Measurements from ENCODE around the gene ICAM3.
A peak's percentile ranks its signal among the peaks of the same experiment; 100 is the strongest.

ICAM3 gene

DNA sequence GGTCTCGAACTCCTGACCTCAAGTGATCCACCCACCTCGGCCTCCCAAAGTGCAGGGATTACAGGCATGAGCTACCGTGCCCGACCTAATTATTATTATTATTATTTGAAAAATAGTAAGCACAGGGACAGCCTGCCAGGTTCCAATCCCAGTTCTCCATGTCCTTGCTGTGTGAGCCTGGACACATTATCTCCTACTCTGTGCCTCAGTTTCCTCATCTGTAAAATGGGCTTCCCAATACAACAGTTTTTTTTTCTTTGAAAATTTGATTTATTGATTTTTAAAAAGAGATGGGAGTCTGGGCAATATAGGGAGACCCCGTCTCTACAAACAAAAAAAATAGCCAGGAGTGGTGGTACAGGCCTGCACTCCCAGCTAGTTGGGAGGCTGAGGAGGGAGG, 33.1 kb downstream of the ICAM3 start:
- H3K36me3 ChIP-seq (ENCODE audit: control insufficient read depth, insufficient read depth, low read length): no peaks in the 10 kb centered on the region
- no peaks in the 10 kb centered on the region for H3K4me1 ChIP-seq (ENCODE audit: control insufficient read depth, insufficient read depth, low read length)
- no peaks in the 10 kb centered on the region for H3K9me3 ChIP-seq (ENCODE audit: control insufficient read depth, low read length)
- no peak overlapping the region for H3K27ac ChIP-seq (ENCODE audit: insufficient read depth, low read depth, low read length, poor library complexity, severe bottlenecking)
- H3K4me3 ChIP-seq (ENCODE audit: insufficient read depth, low read depth, low read length): no peak overlapping the region
- 98 to 99% methylated on average over 4 to 5 of the region's 5 CpGs for WGBS, 2 experiments
- no peaks in the 10 kb centered on the region for H3K27me3 ChIP-seq (ENCODE audit: control insufficient read depth, insufficient read depth, low read length, poor library complexity, severe bottlenecking)

DNA sequence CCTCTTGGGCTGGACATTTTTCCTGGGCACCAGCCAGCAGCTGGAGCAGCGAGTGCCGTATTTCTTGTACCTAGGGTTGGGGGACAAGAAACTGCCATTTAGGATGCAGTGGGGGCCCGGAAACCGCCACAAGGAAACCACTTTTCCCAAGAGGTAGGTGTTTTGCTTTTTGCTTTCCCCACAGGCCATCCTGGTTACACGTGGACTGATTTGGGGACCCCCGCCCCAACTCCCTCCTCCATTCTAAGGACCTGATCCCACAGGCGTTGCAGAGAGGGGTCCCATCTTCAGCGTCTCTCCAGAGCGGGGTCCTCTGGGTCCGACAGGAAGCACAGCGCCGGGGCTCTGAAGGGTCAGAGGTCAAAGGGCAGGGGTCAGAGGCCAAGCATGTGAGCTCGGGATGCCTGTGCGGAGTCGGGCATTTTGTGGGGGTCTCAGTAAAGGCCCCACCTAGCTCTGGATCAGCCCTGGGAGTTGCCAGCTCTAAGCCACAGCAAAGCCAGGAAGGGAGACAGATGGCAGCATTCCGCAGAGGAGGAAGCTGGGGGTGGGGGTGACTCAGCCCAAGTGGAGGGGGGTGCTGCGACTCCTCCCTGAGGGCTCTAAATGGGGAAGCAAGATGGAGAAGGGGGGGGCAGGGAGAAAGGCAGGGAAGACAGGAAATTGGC, 34.2 kb downstream of the ICAM3 start:
- no peaks in the 10 kb centered on the region for H3K36me3 ChIP-seq (ENCODE audit: control insufficient read depth, insufficient read depth, low read length)

DNA sequence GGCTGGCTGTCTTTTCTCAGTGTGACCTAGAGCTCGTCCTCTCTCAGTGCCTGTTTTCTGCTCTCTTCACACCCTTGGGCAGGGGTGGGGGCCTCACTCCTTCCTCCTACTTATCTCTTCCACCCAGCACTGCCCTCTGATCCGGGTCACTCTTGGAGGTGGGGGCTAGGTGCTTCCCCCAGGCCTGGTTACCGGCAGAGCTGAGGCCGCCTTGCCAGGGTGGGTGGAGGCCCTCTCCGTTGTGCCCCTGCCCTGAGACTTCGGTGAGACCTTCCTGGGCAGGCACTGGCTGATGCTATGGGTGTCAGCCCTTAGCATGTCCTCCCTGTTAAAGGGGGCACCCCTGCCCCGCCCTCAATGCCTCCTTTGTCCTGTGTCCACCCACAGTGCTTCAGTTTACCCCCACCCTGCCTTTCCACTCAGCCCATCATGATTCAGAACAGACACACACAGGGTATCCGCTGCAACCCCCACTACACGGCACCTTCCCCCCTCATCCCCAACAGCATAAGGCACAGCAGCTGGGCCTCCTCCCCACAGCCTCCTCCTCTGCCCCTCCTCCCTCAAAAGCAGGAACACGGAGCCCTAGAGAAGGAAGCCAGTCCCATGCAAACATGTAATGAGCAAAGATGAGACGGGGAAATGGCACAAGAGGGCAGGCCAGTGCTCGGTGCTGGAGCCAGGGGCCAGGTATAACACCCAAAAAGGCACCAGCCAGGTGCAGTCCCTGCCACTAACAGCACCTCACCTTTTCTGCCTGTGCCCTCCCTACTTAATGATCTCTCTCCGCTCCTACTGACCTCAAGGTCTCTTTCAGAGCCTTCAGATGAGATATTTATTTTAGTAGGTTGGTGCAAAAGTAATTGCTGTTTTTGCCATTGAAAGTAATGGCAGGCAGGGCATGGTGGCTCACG, 39.6 kb downstream of the ICAM3 start:
- Histone ChIP-seq H3K4me1 (ENCODE audit: control insufficient read depth, insufficient read depth, low read length) (peaks cover 4% of the 10 kb centered on the region), H3K4me3 (ENCODE audit: insufficient read depth, low read depth, low read length) (no peak overlapping the region), H3K9me3 (ENCODE audit: control insufficient read depth, low read length) (no peaks in the 10 kb centered on the region), H3K36me3 (ENCODE audit: control insufficient read depth, insufficient read depth, low read length) (no peaks in the 10 kb centered on the region), H3K27ac (ENCODE audit: insufficient read depth, low read depth, low read length, poor library complexity, severe bottlenecking) (no peak overlapping the region), H3K27me3 (ENCODE audit: control insufficient read depth, insufficient read depth, low read length, poor library complexity, severe bottlenecking) (peaks cover 48% of the 10 kb centered on the region)
- 79 to 82% methylated on average over 14 of the region's 14 CpGs for WGBS, 2 experiments

More for the DNA sequence above, 34.2 kb downstream of the ICAM3 start:
- Histone ChIP-seq H3K27ac (ENCODE audit: insufficient read depth, low read depth, low read length, poor library complexity, severe bottlenecking) (no peak overlapping the region), H3K4me1 (ENCODE audit: control insufficient read depth, insufficient read depth, low read length) (no peaks in the 10 kb centered on the region), H3K4me3 (ENCODE audit: insufficient read depth, low read depth, low read length) (no peak overlapping the region), H3K9me3 (ENCODE audit: control insufficient read depth, low read length) (no peaks in the 10 kb centered on the region), H3K27me3 (ENCODE audit: control insufficient read depth, insufficient read depth, low read length, poor library complexity, severe bottlenecking) (no peaks in the 10 kb centered on the region)
- 93 to 94% methylated on average over 17 of the region's 17 CpGs for WGBS, 2 experiments

DNA sequence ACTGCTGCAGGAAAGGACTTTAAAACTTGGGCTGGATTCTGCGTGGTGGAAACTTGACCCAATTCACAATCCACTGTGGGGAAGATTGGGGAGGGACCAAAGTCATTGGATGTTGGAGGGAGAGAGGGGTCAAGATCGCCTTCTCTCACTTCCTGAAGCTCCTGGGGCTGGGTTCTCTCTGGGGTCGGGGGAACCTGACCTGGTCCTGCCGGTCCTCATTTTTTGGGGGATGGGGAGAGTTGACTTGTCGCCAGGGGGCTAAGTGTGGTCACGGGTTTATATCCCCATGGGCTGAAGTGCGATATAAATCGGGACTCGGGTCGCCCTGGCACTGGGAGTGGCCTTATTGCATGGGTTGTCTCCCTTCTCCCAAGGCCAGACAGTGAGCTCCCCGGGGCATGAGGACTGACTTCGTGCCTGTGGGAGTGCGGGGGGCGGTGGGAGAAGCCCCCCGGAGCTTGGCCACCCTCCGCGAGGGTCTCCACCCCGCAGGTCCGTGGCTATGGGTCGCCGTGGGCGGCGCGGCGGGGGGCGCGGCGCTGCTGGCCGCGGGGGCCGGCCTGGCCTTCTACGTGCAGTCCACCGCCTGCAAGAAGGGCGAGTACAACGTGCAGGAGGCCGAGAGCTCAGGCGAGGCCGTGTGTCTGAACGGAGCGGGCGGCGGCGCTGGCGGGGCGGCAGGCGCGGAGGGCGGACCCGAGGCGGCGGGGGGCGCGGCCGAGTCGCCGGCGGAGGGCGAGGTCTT, 43.4 kb downstream of the ICAM3 start:
- H3K4me1 ChIP-seq (ENCODE audit: control insufficient read depth, insufficient read depth, low read length): peaks cover 13% of the 10 kb centered on the region
- H3K27me3 ChIP-seq (ENCODE audit: control insufficient read depth, insufficient read depth, low read length, poor library complexity, severe bottlenecking): peaks cover 86% of the 10 kb centered on the region
- no peak overlapping the region for H3K4me3 ChIP-seq (ENCODE audit: insufficient read depth, low read depth, low read length)

DNA sequence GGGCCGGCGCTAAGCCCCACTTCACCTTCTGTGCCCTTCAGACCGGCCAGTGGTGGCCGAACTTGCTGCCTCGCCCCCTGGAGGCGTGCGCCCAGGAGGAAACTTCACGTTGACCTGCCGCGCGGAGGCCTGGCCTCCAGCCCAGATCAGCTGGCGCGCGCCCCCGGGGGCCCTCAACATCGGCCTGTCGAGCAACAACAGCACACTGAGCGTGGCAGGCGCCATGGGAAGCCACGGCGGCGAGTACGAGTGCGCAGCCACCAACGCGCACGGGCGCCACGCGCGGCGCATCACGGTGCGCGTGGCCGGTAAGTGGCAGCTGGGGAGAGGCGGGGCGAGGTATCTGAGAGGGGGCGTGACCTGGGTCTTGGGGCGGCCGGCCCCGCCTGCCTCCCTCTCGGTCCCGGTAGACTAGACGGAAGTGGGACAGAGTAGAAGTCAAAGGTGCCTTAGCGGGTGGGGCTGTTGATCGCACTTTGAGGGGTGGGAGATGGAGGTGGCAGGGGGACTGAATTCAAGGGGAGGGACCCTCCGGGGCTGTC, 44.0 kb downstream of the ICAM3 start:
- H3K36me3 ChIP-seq (ENCODE audit: control insufficient read depth, insufficient read depth, low read length): no peaks in the 10 kb centered on the region
- no peak overlapping the region for H3K4me3 ChIP-seq (ENCODE audit: insufficient read depth, low read depth, low read length)
- H3K4me1 ChIP-seq (ENCODE audit: control insufficient read depth, insufficient read depth, low read length): peaks cover 18% of the 10 kb centered on the region
- H3K27ac ChIP-seq (ENCODE audit: insufficient read depth, low read depth, low read length, poor library complexity, severe bottlenecking): no peak overlapping the region
- no peaks in the 10 kb centered on the region for H3K9me3 ChIP-seq (ENCODE audit: control insufficient read depth, low read length)
- H3K27me3 ChIP-seq (ENCODE audit: control insufficient read depth, insufficient read depth, low read length, poor library complexity, severe bottlenecking): peaks cover 92% of the 10 kb centered on the region
- WGBS, 2 experiments: 10 to 12% methylated on average over 48 of the region's 48 CpGs

More for the DNA sequence above, 43.4 kb downstream of the ICAM3 start:
- H3K27ac ChIP-seq (ENCODE audit: insufficient read depth, low read depth, low read length, poor library complexity, severe bottlenecking): no peak overlapping the region
- 2% methylated on average over 58 of the region's 58 CpGs for WGBS, 2 experiments
- no peaks in the 10 kb centered on the region for H3K9me3 ChIP-seq (ENCODE audit: control insufficient read depth, low read length)
- H3K36me3 ChIP-seq (ENCODE audit: control insufficient read depth, insufficient read depth, low read length): no peaks in the 10 kb centered on the region

DNA sequence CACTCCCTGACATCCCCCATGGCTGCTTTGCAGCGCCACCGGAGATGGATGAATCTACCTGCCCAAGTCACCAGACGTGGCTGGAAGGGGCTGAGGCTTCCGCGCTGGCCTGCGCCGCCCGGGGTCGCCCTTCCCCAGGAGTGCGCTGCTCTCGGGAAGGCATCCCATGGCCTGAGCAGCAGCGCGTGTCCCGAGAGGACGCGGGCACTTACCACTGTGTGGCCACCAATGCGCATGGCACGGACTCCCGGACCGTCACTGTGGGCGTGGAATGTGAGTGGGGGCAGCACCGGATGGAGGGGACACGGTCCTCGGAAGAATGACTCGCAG, 45.1 kb downstream of the ICAM3 start:
- no peaks in the 10 kb centered on the region for H3K36me3 ChIP-seq (ENCODE audit: control insufficient read depth, insufficient read depth, low read length)
- no peak overlapping the region for H3K27ac ChIP-seq (ENCODE audit: insufficient read depth, low read depth, low read length, poor library complexity, severe bottlenecking)
- H3K27me3 ChIP-seq (ENCODE audit: control insufficient read depth, insufficient read depth, low read length, poor library complexity, severe bottlenecking): peaks cover 93% of the 10 kb centered on the region
- no peak overlapping the region for H3K4me3 ChIP-seq (ENCODE audit: insufficient read depth, low read depth, low read length)
- no peaks in the 10 kb centered on the region for H3K9me3 ChIP-seq (ENCODE audit: control insufficient read depth, low read length)
- H3K4me1 ChIP-seq (ENCODE audit: control insufficient read depth, insufficient read depth, low read length): peaks cover 24% of the 10 kb centered on the region
- 21 to 24% methylated on average over 25 of the region's 25 CpGs for WGBS, 2 experiments

DNA sequence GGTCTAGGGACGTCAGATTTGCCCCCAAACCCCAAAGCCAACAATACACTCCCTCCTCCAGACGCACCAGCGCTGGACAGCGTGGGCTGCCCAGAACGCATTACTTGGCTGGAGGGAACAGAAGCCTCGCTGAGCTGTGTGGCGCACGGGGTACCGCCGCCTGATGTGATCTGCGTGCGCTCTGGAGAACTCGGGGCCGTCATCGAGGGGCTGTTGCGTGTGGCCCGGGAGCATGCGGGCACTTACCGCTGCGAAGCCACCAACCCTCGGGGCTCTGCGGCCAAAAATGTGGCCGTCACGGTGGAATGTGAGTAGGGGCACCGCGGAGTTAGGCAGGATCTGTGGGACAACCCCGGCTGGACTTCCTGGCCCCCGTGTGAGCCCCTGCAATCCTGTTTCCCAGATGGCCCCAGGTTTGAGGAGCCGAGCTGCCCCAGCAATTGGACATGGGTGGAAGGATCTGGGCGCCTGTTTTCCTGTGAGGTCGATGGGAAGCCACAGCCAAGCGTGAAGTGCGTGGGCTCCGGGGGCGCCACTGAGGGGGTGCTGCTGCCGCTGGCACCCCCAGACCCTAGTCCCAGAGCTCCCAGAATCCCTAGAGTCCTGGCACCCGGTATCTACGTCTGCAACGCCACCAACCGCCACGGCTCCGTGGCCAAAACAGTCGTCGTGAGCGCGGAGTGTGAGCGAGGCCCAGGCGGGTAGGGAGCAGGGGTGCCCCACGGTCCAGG, 45.6 kb downstream of the ICAM3 start:
- no peaks in the 10 kb centered on the region for H3K36me3 ChIP-seq (ENCODE audit: control insufficient read depth, insufficient read depth, low read length)
- H3K27ac ChIP-seq (ENCODE audit: insufficient read depth, low read depth, low read length, poor library complexity, severe bottlenecking): no peak overlapping the region
- H3K4me3 ChIP-seq (ENCODE audit: insufficient read depth, low read depth, low read length): no peak overlapping the region
- peaks cover 95% of the 10 kb centered on the region for H3K27me3 ChIP-seq (ENCODE audit: control insufficient read depth, insufficient read depth, low read length, poor library complexity, severe bottlenecking)
- peaks cover 24% of the 10 kb centered on the region for H3K4me1 ChIP-seq (ENCODE audit: control insufficient read depth, insufficient read depth, low read length)
- WGBS, 2 experiments: 33 to 35% methylated on average over 49 of the region's 49 CpGs
- H3K9me3 ChIP-seq (ENCODE audit: control insufficient read depth, low read length): no peaks in the 10 kb centered on the region

DNA sequence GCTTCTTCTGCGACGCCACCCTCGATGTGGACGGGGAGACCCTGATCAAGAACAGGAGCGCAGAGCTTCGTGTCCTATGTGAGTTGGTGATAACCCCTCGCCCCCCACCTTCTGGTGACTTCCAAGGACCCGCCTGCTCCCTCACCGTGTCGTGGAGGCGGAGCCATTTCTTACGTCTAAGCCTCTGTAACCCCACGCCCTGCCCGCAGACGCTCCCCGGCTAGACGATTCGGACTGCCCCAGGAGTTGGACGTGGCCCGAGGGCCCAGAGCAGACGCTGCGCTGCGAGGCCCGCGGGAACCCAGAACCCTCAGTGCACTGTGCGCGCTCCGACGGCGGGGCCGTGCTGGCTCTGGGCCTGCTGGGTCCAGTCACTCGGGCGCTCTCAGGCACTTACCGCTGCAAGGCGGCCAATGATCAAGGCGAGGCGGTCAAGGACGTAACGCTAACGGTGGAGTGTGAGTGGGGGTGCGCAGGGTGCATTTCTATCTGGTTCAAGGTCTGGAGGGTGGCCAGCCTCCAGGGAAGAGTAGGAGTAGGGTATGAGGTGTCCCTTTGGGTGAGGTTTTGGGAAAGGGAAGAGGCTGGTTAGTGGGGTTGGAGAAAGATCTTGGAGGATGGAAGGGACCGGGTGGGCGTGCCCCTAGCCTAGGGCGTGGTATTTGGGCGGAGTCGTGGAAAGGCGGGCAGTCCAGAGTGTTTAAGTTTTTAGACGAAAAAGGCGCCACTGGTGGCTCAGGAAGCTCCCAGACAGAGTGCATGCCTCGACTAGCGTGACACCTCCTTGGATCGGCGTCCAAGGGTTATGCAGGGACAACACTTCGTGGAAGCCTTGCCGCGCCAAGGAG, 46.4 kb downstream of the ICAM3 start:
- Histone ChIP-seq H3K9me3 (ENCODE audit: control insufficient read depth, low read length) (no peaks in the 10 kb centered on the region), H3K4me1 (ENCODE audit: control insufficient read depth, insufficient read depth, low read length) (peaks cover 24% of the 10 kb centered on the region), H3K27ac (ENCODE audit: insufficient read depth, low read depth, low read length, poor library complexity, severe bottlenecking) (no peak overlapping the region), H3K4me3 (ENCODE audit: insufficient read depth, low read depth, low read length) (peak overlapping the region; percentile 28), H3K27me3 (ENCODE audit: control insufficient read depth, insufficient read depth, low read length, poor library complexity, severe bottlenecking) (peaks cover 100% of the 10 kb centered on the region), H3K36me3 (ENCODE audit: control insufficient read depth, insufficient read depth, low read length) (no peaks in the 10 kb centered on the region)
- WGBS, 2 experiments: 24 to 26% methylated on average over 56 of the region's 56 CpGs

DNA sequence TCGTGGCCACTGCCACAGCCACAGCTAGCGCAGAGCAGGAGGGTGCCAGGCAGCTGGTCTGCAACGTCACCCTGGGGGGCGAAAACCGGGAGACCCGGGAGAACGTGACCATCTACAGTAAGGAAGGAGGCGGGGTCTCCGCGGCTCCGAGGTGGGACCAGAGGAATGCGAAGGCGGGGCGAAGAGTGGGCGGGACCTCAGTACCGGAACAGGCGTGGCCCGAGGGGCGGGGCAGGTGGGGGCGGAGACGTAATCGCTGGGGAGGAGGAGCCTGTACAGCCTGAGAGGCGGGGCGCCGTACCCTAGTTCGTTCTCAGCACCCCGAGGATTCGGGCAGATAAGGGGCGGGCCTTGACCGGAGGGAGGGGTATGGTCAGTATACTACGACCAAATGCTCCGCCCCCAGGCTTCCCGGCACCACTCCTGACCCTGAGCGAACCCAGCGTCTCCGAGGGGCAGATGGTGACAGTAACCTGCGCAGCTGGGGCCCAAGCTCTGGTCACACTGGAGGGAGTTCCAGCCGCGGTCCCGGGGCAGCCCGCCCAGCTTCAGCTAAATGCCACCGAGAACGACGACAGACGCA, 47.1 kb downstream of the ICAM3 start:
- WGBS, 2 experiments: 2 to 3% methylated on average over 45 of the region's 45 CpGs
- H3K9me3 ChIP-seq (ENCODE audit: control insufficient read depth, low read length): no peaks in the 10 kb centered on the region
- H3K4me1 ChIP-seq (ENCODE audit: control insufficient read depth, insufficient read depth, low read length): peaks cover 24% of the 10 kb centered on the region
- peak overlapping the region; percentile 28 for H3K4me3 ChIP-seq (ENCODE audit: insufficient read depth, low read depth, low read length)
- no peaks in the 10 kb centered on the region for H3K36me3 ChIP-seq (ENCODE audit: control insufficient read depth, insufficient read depth, low read length)
- no peak overlapping the region for H3K27ac ChIP-seq (ENCODE audit: insufficient read depth, low read depth, low read length, poor library complexity, severe bottlenecking)
- H3K27me3 ChIP-seq (ENCODE audit: control insufficient read depth, insufficient read depth, low read length, poor library complexity, severe bottlenecking): peaks cover 100% of the 10 kb centered on the region
